Right lobe of liver (tissue), 4 donors: ENCODE measurements around the gene HDAC4.

Experiments used
- CTCF ChIP-seq, 4 donors: fragments of 200-600 bp in 3 of 4; fragments of 450-650 bp in 1 of 4; IDR thresholded peaks; one replicate each; pipeline versions ENCODE4 v1.5.1 to v1.8.0; 2016 to 2022; ENCODE audit warnings: antibody characterized with exemption in 4 of 4, mild to moderate bottlenecking in 2 of 4
- POLR2A ChIP-seq: fragments of 450-650 bp; IDR thresholded peaks from one replicate; pipeline ENCODE4 v1.6.1; 2017; ENCODE audit warnings: antibody characterized with exemption, mild to moderate bottlenecking
- donor health status: DM: no; HTN: no; CAD: no.
- donor health status: DM: no; HTN: no; CAD: no.
- donor health status: DM: no; HTN: yes; CAD: no.

- no peak for TF ChIP-seq CTCF (IDR thresholded peaks at IDR 0.05)
- TF ChIP-seq POLR2A, result no peak
These were observed 279.2 kb downstream of the HDAC4 start for GRCh38 chr2:239121600-239122012.
